Neural progenitor cell (in vitro differentiated cells): ENCODE measurements around the gene SLC25A44. TPM values are rescaled to one million over a fixed set of nuclear protein-coding genes. Genes with fewer than 3 reads are reported as not detected.
A peak's percentile ranks its signal among the peaks of the same experiment; 100 is the strongest.

ENCODE experiments used
- DNase-seq: peaks from one replicate; pipeline ENCODE4 v3.0.0-alpha.2; 2016; ENCODE audit warnings: low spot score
- H2AFZ ChIP-seq: fragments of 200-600 bp; sonication (generic); replicated peaks from 2 replicates; pipeline ENCODE4 v1.6.1; 2016; ENCODE audit warnings: antibody characterized with exemption
- H3F3A ChIP-seq: fragments of 200-600 bp; sonication (generic); 2 replicates; pipeline ENCODE4 v1.6.1; 2016; ENCODE audit warnings: antibody characterized with exemption, low read depth
- H3K27ac ChIP-seq: fragments of 200-600 bp; sonication (generic); 2 replicates; pipeline ENCODE4 v1.5.1; 2016; ENCODE audit warnings: mild to moderate bottlenecking
- H3K27me3 ChIP-seq: fragments of 200-600 bp; sonication (generic); 2 replicates; pipeline ENCODE4 v1.6.1; 2016; ENCODE audit warnings: mild to moderate bottlenecking, moderate library complexity
- H3K36me3 ChIP-seq: fragments of 200-600 bp; sonication (generic); 2 replicates; pipeline ENCODE4 v1.5.1; 2016
- H3K4me1 ChIP-seq: fragments of 200-600 bp; sonication (generic); 2 replicates; pipeline ENCODE4 v1.6.1; 2016; ENCODE audit warnings: mixed run types
- H3K4me2 ChIP-seq: fragments of 200-600 bp; sonication (generic); 2 replicates; pipeline ENCODE4 v1.6.1; 2016
- H3K4me3 ChIP-seq: fragments of 200-600 bp; sonication (generic); 2 replicates; pipeline ENCODE4 v1.5.1; 2016
- H3K79me2 ChIP-seq: fragments of 200-600 bp; sonication (generic); 2 replicates; pipeline ENCODE4 v1.6.1; 2016; ENCODE audit warnings: low read depth
- H3K9ac ChIP-seq: fragments of 200-600 bp; sonication (generic); 2 replicates; pipeline ENCODE4 v1.6.1; 2016
- H3K9me3 ChIP-seq: fragments of 200-600 bp; sonication (generic); 2 replicates; pipeline ENCODE4 v1.5.1; 2016; ENCODE audit warnings: low read depth
- H4K20me1 ChIP-seq: fragments of 200-600 bp; sonication (generic); 2 replicates; pipeline ENCODE4 v1.6.1; 2016; ENCODE audit warnings: low read depth
- H3K27ac Mint-ChIP-seq: 3 replicates; pipeline ENCODE4 v1.8.0; 2021; ENCODE audit warnings: mixed read lengths
- H3K27me3 Mint-ChIP-seq: 2 replicates; pipeline ENCODE4 v1.8.0; 2022; ENCODE audit warnings: low read depth, mild to moderate bottlenecking, inconsistent platforms, moderate library complexity, mixed read lengths; ENCODE audit not compliant: insufficient read depth
- H3K36me3 Mint-ChIP-seq: 3 replicates; pipeline ENCODE4 v1.8.0; 2021; ENCODE audit warnings: mixed read lengths
- H3K4me1 Mint-ChIP-seq: 3 replicates; pipeline ENCODE4 v1.8.0; 2021; ENCODE audit warnings: mixed read lengths
- H3K4me3 Mint-ChIP-seq: 3 replicates; pipeline ENCODE4 v1.8.0; 2021; ENCODE audit warnings: mild to moderate bottlenecking, moderate library complexity, mixed read lengths
- H3K9me3 Mint-ChIP-seq: 3 replicates; pipeline ENCODE4 v1.8.0; 2020; ENCODE audit warnings: mixed read lengths
- EZH2 ChIP-seq: fragments of 200-600 bp; sonication (generic); IDR thresholded peaks from 2 replicates; pipeline ENCODE4 v1.6.1; 2017; ENCODE audit warnings: antibody characterized with exemption, mild to moderate bottlenecking, moderate library complexity
- EZH2phosphoT487 ChIP-seq: fragments of 200-600 bp; sonication (generic); IDR thresholded peaks from 2 replicates; pipeline ENCODE4 v1.6.1; 2017; ENCODE audit warnings: antibody characterized with exemption
- total RNA-seq: library from RNA; depleted of rRNA; stranded (reverse); fragments of >200 nt; gene quantifications from 2 replicates; pipeline ENCODE4 v1.2.3, GENCODE V29; 2015; ENCODE audit warnings: low replicate concordance
- TF ChIP-seq, protein P1 (sequence below): fragments of 200-600 bp; sonication (generic); IDR thresholded peaks from 2 replicates; pipeline ENCODE4 v1.5.1; 2017; ENCODE audit warnings: antibody characterized with exemption, mild to moderate bottlenecking

Gene SLC25A44
- total RNA-seq, 1 donor from 2014 or later = 4.6 TPM

DNA sequence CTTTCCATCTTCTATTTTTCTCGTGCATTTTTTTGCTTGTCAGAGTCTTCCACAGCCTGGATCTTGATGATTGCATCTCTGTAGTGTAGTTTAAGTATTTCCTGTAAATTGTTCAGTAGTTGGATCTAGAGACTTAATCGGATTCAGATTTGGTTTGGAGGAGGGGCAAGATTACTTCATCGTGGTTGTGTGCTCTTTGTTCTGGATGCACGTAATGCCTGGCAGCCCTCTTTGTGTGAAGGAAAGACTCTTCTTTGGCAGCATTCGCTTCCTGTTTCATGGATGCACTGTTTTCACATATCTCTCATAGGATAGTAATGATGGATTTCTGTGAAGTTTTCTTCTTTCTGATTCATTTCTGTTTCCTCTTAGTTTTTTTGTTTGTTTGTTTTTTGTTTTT, 26.4 kb upstream of the SLC25A44 start:
- no peaks in the 10 kb centered on the region for H3K79me2 ChIP-seq
- Mint-ChIP-seq H3K27me3 (peaks cover 3% of the 10 kb centered on the region), H3K4me3 (no peak overlapping the region), H3K27ac (peak overlapping the region; percentile 78), H3K9me3 (peaks cover 2% of the 10 kb centered on the region), H3K36me3 (peaks cover 3% of the 10 kb centered on the region), H3K4me1 (peaks cover 8% of the 10 kb centered on the region)
- no peaks in the 10 kb centered on the region for H3K9me3 ChIP-seq
- no peak overlapping the region for H3K9ac ChIP-seq
- H3K4me3 ChIP-seq = no peak overlapping the region
- H3K4me1 ChIP-seq = no peaks in the 10 kb centered on the region
- no peaks in the 10 kb centered on the region for H3F3A ChIP-seq
- no peak for DNase-seq
- H3K36me3 ChIP-seq = no peaks in the 10 kb centered on the region
- no peaks in the 10 kb centered on the region for H3K27me3 ChIP-seq
- TF ChIP-seq EZH2phosphoT487 = no peak
- TF ChIP-seq, protein P1, sequence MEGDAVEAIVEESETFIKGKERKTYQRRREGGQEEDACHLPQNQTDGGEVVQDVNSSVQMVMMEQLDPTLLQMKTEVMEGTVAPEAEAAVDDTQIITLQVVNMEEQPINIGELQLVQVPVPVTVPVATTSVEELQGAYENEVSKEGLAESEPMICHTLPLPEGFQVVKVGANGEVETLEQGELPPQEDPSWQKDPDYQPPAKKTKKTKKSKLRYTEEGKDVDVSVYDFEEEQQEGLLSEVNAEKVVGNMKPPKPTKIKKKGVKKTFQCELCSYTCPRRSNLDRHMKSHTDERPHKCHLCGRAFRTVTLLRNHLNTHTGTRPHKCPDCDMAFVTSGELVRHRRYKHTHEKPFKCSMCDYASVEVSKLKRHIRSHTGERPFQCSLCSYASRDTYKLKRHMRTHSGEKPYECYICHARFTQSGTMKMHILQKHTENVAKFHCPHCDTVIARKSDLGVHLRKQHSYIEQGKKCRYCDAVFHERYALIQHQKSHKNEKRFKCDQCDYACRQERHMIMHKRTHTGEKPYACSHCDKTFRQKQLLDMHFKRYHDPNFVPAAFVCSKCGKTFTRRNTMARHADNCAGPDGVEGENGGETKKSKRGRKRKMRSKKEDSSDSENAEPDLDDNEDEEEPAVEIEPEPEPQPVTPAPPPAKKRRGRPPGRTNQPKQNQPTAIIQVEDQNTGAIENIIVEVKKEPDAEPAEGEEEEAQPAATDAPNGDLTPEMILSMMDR = no peak
- TF ChIP-seq EZH2 = no peak
- H3K27ac ChIP-seq = no peak overlapping the region
- no peaks in the 10 kb centered on the region for H4K20me1 ChIP-seq
- H3K4me2 ChIP-seq = no peak overlapping the region
- H2AFZ ChIP-seq = peak overlapping the region; percentile 47

DNA sequence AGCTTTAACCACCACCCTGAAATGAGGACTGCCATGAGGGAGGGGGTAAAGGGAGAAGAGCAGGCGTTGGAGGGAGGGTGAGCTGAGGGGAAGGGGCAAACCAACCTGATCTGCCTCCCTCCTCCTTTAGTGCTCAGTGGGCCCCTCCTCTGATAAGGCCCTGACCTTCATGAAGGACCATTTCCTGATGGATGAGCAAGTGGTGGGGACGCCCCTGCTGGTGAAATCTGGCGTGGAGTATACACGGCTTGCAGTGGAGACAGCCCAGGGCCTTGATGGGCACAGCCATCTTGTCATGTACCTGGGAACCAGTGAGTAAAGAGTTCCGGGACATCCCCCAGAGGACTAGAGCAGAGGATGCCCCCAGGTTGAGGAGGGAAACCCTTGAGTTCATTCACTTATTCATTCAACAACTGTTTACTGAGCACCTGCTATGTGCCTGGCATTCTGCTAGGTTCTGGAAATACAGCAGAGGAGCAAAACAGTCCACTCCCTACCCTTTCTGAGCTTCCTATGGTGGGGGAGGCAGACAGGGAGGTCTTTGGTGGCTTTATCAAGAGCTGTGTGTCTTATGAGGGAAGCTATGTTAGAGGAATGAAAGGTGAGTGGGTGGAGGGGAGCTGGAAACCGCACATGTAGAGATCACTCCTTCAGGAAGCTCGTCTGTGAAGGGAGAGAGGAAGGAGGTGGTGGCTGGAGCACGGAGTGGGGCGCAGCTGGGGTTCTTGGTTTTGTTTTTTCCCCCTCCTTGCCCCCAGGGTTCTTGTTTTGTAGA, 21.0 kb upstream of the SLC25A44 start:
- Histone ChIP-seq H3K79me2 (no peaks in the 10 kb centered on the region), H3K9me3 (no peaks in the 10 kb centered on the region), H3F3A (no peaks in the 10 kb centered on the region), H4K20me1 (no peaks in the 10 kb centered on the region), H3K9ac (no peak overlapping the region), H3K36me3 (no peaks in the 10 kb centered on the region), H3K27ac (no peak overlapping the region), H3K27me3 (no peaks in the 10 kb centered on the region), H3K4me2 (no peak overlapping the region), H3K4me1 (peaks cover 7% of the 10 kb centered on the region), H3K4me3 (no peak overlapping the region), H2AFZ (no peak overlapping the region)
- peaks cover 1% of the 10 kb centered on the region for H3K36me3 Mint-ChIP-seq
- TF ChIP-seq EZH2 (no peak), EZH2phosphoT487 (no peak)
- TF ChIP-seq, protein P1 = no peak
- H3K4me1 Mint-ChIP-seq = peaks cover 6% of the 10 kb centered on the region
- H3K9me3 Mint-ChIP-seq = no peaks in the 10 kb centered on the region
- DNase-seq = no peak
- H3K4me3 Mint-ChIP-seq = no peak overlapping the region
- no peak overlapping the region for H3K27ac Mint-ChIP-seq
- H3K27me3 Mint-ChIP-seq = peaks cover 10% of the 10 kb centered on the region

GRCh38 chr1:156176610-156177210, 17.2 kb upstream of the SLC25A44 start:
- H3K4me1 Mint-ChIP-seq = peaks cover 26% of the 10 kb centered on the region
- Histone ChIP-seq H3K9ac (no peak overlapping the region), H3K9me3 (no peaks in the 10 kb centered on the region), H3K4me3 (no peak overlapping the region), H3K4me1 (peaks cover 13% of the 10 kb centered on the region), H3K4me2 (no peak overlapping the region), H2AFZ (no peak overlapping the region), H3K27ac (no peak overlapping the region), H3F3A (peaks cover 15% of the 10 kb centered on the region), H3K36me3 (no peaks in the 10 kb centered on the region), H3K79me2 (no peaks in the 10 kb centered on the region), H3K27me3 (peaks cover 17% of the 10 kb centered on the region), H4K20me1 (no peaks in the 10 kb centered on the region)
- H3K36me3 Mint-ChIP-seq = no peaks in the 10 kb centered on the region
- peaks cover 10% of the 10 kb centered on the region for H3K27me3 Mint-ChIP-seq
- no peak overlapping the region for H3K4me3 Mint-ChIP-seq
- H3K9me3 Mint-ChIP-seq = no peaks in the 10 kb centered on the region
- DNase-seq = no peak
- no peak overlapping the region for H3K27ac Mint-ChIP-seq
- TF ChIP-seq, protein P1 = no peak
- no peak for TF ChIP-seq EZH2phosphoT487
- TF ChIP-seq EZH2 = no peak
